IMR-90 (cell line): ENCODE measurements around the gene GLCE. TPM values are rescaled to one million over a fixed set of nuclear protein-coding genes. Genes with fewer than 3 reads are reported as not detected.

ENCODE experiments used
- ATAC-seq: fragments of 200-7000 bp; cut with Tn5 transposase; 2 replicates; pipeline ENCODE4 v1.9.1; 2020; ENCODE audit warnings: low read depth, mild to moderate bottlenecking, moderate library complexity
- BruUV-seq: library from RNA; stranded (reverse); fragments of 400-500 nt; replicated peaks from 2 replicates; lab custom pipeline; 2021; lab: Mats Ljungman, UMichigan
- CTCF ChIA-PET: fragments of 300-600 bp; formaldehyde crosslinking; extraction: SDS; loops from one replicate; lab custom pipeline; 2021; ENCODE audit warnings: antibody characterized with exemption; lab: Yijun Ruan, JAX
- POLR2A ChIA-PET: fragments of 300-600 bp; sonication (Branson Sonifier 250); formaldehyde crosslinking; loops from one replicate; lab custom pipeline; 2022; ENCODE audit warnings: antibody characterized with exemption; ENCODE audit not compliant: unreplicated experiment; lab: Charles Lee
- DNase-seq: peaks from one replicate; pipeline ENCODE4 v3.0.0; 2013
- H2AFZ ChIP-seq: replicated peaks from 2 replicates; pipeline ENCODE3; 2013; ENCODE audit warnings: low read length, mild to moderate bottlenecking; ENCODE audit not compliant: poor library complexity
- H2AK5ac ChIP-seq: 2 replicates; pipeline ENCODE4 v1.6.1; 2013; ENCODE audit warnings: low read depth, low read length, inconsistent platforms
- H2AK9ac ChIP-seq: replicated peaks from 2 replicates; pipeline ENCODE3; 2013; ENCODE audit warnings: mild to moderate bottlenecking, low read depth, low read length, moderate library complexity; ENCODE audit not compliant: poor library complexity
- H2BK120ac ChIP-seq: 2 replicates; pipeline ENCODE4 v1.6.1; 2013; ENCODE audit warnings: low read depth, low read length, inconsistent platforms
- H2BK15ac ChIP-seq: 3 replicates; pipeline ENCODE4 v1.6.1; 2013; ENCODE audit warnings: low read depth, low read length, inconsistent platforms
- H2BK20ac ChIP-seq: 2 replicates; pipeline ENCODE4 v1.6.1; 2013; ENCODE audit warnings: low read depth, mild to moderate bottlenecking, inconsistent platforms, low read length, moderate library complexity
- H2BK5ac ChIP-seq: 2 replicates; pipeline ENCODE4 v1.6.1; 2013; ENCODE audit warnings: mild to moderate bottlenecking, low read depth, low read length, inconsistent platforms; ENCODE audit not compliant: poor library complexity, severe bottlenecking
- H3K14ac ChIP-seq: replicated peaks from 2 replicates; pipeline ENCODE4 v1.6.1; 2013; ENCODE audit warnings: low read depth, low read length, inconsistent platforms
- H3K18ac ChIP-seq: 2 replicates; pipeline ENCODE4 v1.6.1; 2013; ENCODE audit warnings: low read depth, low read length, control low read depth
- H3K23ac ChIP-seq: 2 replicates; pipeline ENCODE4 v1.6.1; 2013; ENCODE audit warnings: low read depth, low read length, inconsistent platforms
- H3K27ac ChIP-seq: 2 replicates; pipeline ENCODE4 v1.5.1; 2013; ENCODE audit warnings: mild to moderate bottlenecking, control low read depth, low read length; ENCODE audit not compliant: insufficient read depth
- H3K27me3 ChIP-seq: 2 replicates; pipeline ENCODE4 v1.6.1; 2013; ENCODE audit warnings: low read length; ENCODE audit not compliant: control insufficient read depth, insufficient read depth
- H3K36me3 ChIP-seq: 2 replicates; pipeline ENCODE4 v1.6.1; 2013; ENCODE audit warnings: low read length, mixed read lengths; ENCODE audit not compliant: control insufficient read depth, insufficient read depth
- H3K4ac ChIP-seq: 2 replicates; pipeline ENCODE4 v1.6.1; 2013; ENCODE audit warnings: low read depth, low read length, inconsistent platforms
- H3K4me1 ChIP-seq: 2 replicates; pipeline ENCODE4 v1.6.1; 2013; ENCODE audit warnings: low read length, mixed read lengths; ENCODE audit not compliant: control insufficient read depth, insufficient read depth
- H3K4me2 ChIP-seq: 2 replicates; pipeline ENCODE4 v1.6.1; 2013; ENCODE audit warnings: low read depth, mild to moderate bottlenecking, control low read depth, low read length, moderate library complexity
- H3K4me3 ChIP-seq: 2 replicates; pipeline ENCODE4 v1.5.1; 2013; ENCODE audit warnings: low read depth, mild to moderate bottlenecking, control low read depth, low read length, moderate library complexity; ENCODE audit not compliant: insufficient read depth
- H3K56ac ChIP-seq: 2 replicates; pipeline ENCODE4 v1.6.1; 2013; ENCODE audit warnings: low read length, inconsistent platforms; ENCODE audit not compliant: insufficient read depth; ENCODE audit errors: extremely low read depth
- H3K79me1 ChIP-seq, 2 experiments: 2 replicates each; pipeline ENCODE4 v1.6.1; 2013; ENCODE audit warnings: low read length in 2 of 2, inconsistent platforms in 1 of 2, low read depth in 1 of 2
- H3K9ac ChIP-seq: 2 replicates; pipeline ENCODE4 v1.6.1; 2013; ENCODE audit warnings: low read depth, low read length, control low read depth
- H3K9me1 ChIP-seq: 2 replicates; pipeline ENCODE4 v1.6.1; 2013; ENCODE audit warnings: low read length, inconsistent platforms; ENCODE audit not compliant: insufficient read depth
- H3K9me3 ChIP-seq: 2 replicates; pipeline ENCODE4 v1.6.1; 2013; ENCODE audit warnings: low read length; ENCODE audit not compliant: control insufficient read depth, insufficient read depth
- H4K20me1 ChIP-seq: 2 replicates; pipeline ENCODE4 v1.6.1; 2013; ENCODE audit warnings: low read length, inconsistent platforms; ENCODE audit not compliant: insufficient read depth
- H4K5ac ChIP-seq: 2 replicates; pipeline ENCODE4 v1.6.1; 2013; ENCODE audit warnings: mild to moderate bottlenecking, low read depth, low read length, control low read depth
- H4K8ac ChIP-seq, 2 experiments: 2 replicates each; pipeline ENCODE4 v1.6.1; 2013; ENCODE audit warnings: low read depth in 2 of 2, low read length in 2 of 2, control low read depth in 1 of 2, inconsistent platforms in 1 of 2
- H4K91ac ChIP-seq: 2 replicates; pipeline ENCODE4 v1.6.1; 2013; ENCODE audit warnings: low read depth, low read length, inconsistent platforms; ENCODE audit not compliant: insufficient read depth
- BHLHE40 ChIP-seq: fragments of 150-350 bp; IDR thresholded peaks from 2 replicates; pipeline ENCODE4 v1.6.1; 2016; ENCODE audit warnings: mild to moderate bottlenecking, low read depth, low read length
- CEBPB ChIP-seq: IDR thresholded peaks from 2 replicates; pipeline ENCODE4 v1.6.1; 2012; ENCODE audit warnings: low read depth, low read length, improper control_type of control experiment
- ELK1 ChIP-seq: fragments of 150-350 bp; IDR thresholded peaks from 2 replicates; pipeline ENCODE4 v1.6.1; 2016; ENCODE audit warnings: low read depth, mild to moderate bottlenecking, low read length, moderate library complexity, borderline replicate concordance
- FOS ChIP-seq: fragments of 150-350 bp; IDR thresholded peaks from 2 replicates; pipeline ENCODE4 v1.6.1; 2016; ENCODE audit warnings: low read depth, low read length
- MAFK ChIP-seq: IDR thresholded peaks from 2 replicates; pipeline ENCODE4 v1.6.1; 2012; ENCODE audit warnings: low read depth, low read length, improper control_type of control experiment
- MAZ ChIP-seq: IDR thresholded peaks from 2 replicates; pipeline ENCODE4 v1.6.1; 2012; ENCODE audit warnings: low read depth, mild to moderate bottlenecking, low read length, improper control_type of control experiment, moderate library complexity, borderline replicate concordance
- MXI1 ChIP-seq: IDR thresholded peaks from 2 replicates; pipeline ENCODE4 v1.6.1; 2012; ENCODE audit warnings: low read depth, mild to moderate bottlenecking, low read length, moderate library complexity, borderline replicate concordance
- NFE2L2 ChIP-seq: fragments of 150-350 bp; IDR thresholded peaks from 2 replicates; pipeline ENCODE4 v1.6.1; 2016; ENCODE audit warnings: low read depth, mild to moderate bottlenecking, low read length
- POLR2A ChIP-seq: IDR thresholded peaks from 2 replicates; pipeline ENCODE4 v1.6.1; 2012; ENCODE audit warnings: mild to moderate bottlenecking, low read depth, low read length
- RAD21 ChIP-seq: IDR thresholded peaks from 2 replicates; pipeline ENCODE4 v1.6.1; 2012; ENCODE audit warnings: low read length, improper control_type of control experiment
- RCOR1 ChIP-seq: IDR thresholded peaks from 2 replicates; pipeline ENCODE4 v1.6.1; 2012; ENCODE audit warnings: mild to moderate bottlenecking, low read length, improper control_type of control experiment; ENCODE audit not compliant: insufficient replicate concordance
- RFX5 ChIP-seq: IDR thresholded peaks from 2 replicates; pipeline ENCODE4 v1.8.0; 2012; ENCODE audit warnings: low read depth, mild to moderate bottlenecking, low read length, moderate library complexity
- SMC3 ChIP-seq: fragments of 150-350 bp; IDR thresholded peaks from 2 replicates; pipeline ENCODE4 v1.6.1; 2016; ENCODE audit warnings: low read depth, mild to moderate bottlenecking, antibody characterized with exemption, low read length, moderate library complexity
- WGBS, 2 experiments: methylation state at CpG; one replicate each; pipeline versions ENCODE4 v1.1.5 to v1.1.7; 2013; ENCODE audit warnings: missing lambda C conversion rate in 2 of 2; ENCODE audit not compliant: insufficient read length in 1 of 2; ENCODE audit errors: extremely low coverage in 2 of 2; 5-methylcytosine and 5-hydroxymethylcytosine counted together
- dilution Hi-C: fragments of 300-500 bp; cut with HindIII; formaldehyde crosslinking; loops from one replicate; pipeline ENCODE4 v1.14.3; 2018; ENCODE audit warnings: low sequenced_read_pairs; ENCODE audit not compliant: unreplicated experiment
- in situ Hi-C: fragments of 300-500 bp; cut with MboI; formaldehyde crosslinking; loops from 3 replicates; pipeline ENCODE4 v1.14.3; 2019; ENCODE audit warnings: low sequenced_read_pairs, inconsistent platforms, mixed read lengths
- intact Hi-C: fragments of 100-400 bp; cut with micrococcal nuclease; formaldehyde crosslinking; loops from 2 replicates; pipeline ENCODE4 v1.10.0; 2022
- polyA plus RNA-seq, 3 experiments: library from polyadenylated mRNA; depleted of rRNA; stranded (reverse); fragments of >200 nt; gene quantifications; 2 replicates each; pipeline ENCODE4 v1.2.3, GENCODE V29; 2012; ENCODE audit warnings: low replicate concordance in 1 of 3
- total RNA-seq: library from RNA; depleted of rRNA; stranded (reverse); fragments of >200 nt; gene quantifications from 2 replicates; pipeline ENCODE4 v1.2.3, GENCODE V29; 2012
- TF ChIP-seq, protein P1 (sequence below): conservative IDR thresholded peaks from 2 replicates; pipeline ENCODE4 v1.5.1; 2012; ENCODE audit warnings: mild to moderate bottlenecking, low read depth, low read length, improper control_type of control experiment
- TF ChIP-seq, protein P2 (sequence below): fragments of 150-350 bp; IDR thresholded peaks from 2 replicates; pipeline ENCODE4 v1.6.1; 2017; ENCODE audit warnings: mild to moderate bottlenecking, antibody characterized with exemption, low read length, low read depth

GLCE gene
- total and polyA plus RNA-seq, 2 of the 4 experiments (the other 2 are of a cell fraction), result 15.3 to 29.6 TPM

- dilution Hi-C loops (no loop called here), in situ Hi-C loops (no loop called here), intact Hi-C loops (no loop called here)
- H3K9me3 ChIP-seq, result peaks cover 3% of the 10 kb centered on the region
- H3K9me1 ChIP-seq, result peaks cover 16% of the 10 kb centered on the region
- H2BK15ac ChIP-seq, result no peak overlapping the region
- no peak for ATAC-seq
- H3K4me1 ChIP-seq, result peaks cover 16% of the 10 kb centered on the region
- H3K27me3 ChIP-seq, result peaks cover 17% of the 10 kb centered on the region
- whole genome bisulfite sequencing, 2 experiments, result 100% methylated on average over 2 of the region's 9 CpGs; no CpG with 5 or more reads in 1 of the 2 experiments
- ChIA-PET POLR2A (no interaction called here), CTCF (no interaction called here)
- H3K79me1 ChIP-seq, result no peaks in the 10 kb centered on the region
- no peak for DNase-seq
- H2BK20ac ChIP-seq, result no peak overlapping the region
- H3K4me3 ChIP-seq, result no peak overlapping the region
- BruUV-seq, result no TSS peak
- no peak for TF ChIP-seq RCOR1
- no peak for TF ChIP-seq CEBPB
- no peak for TF ChIP-seq FOS
- TF ChIP-seq MAFK, result no peak
- TF ChIP-seq, protein P1, sequence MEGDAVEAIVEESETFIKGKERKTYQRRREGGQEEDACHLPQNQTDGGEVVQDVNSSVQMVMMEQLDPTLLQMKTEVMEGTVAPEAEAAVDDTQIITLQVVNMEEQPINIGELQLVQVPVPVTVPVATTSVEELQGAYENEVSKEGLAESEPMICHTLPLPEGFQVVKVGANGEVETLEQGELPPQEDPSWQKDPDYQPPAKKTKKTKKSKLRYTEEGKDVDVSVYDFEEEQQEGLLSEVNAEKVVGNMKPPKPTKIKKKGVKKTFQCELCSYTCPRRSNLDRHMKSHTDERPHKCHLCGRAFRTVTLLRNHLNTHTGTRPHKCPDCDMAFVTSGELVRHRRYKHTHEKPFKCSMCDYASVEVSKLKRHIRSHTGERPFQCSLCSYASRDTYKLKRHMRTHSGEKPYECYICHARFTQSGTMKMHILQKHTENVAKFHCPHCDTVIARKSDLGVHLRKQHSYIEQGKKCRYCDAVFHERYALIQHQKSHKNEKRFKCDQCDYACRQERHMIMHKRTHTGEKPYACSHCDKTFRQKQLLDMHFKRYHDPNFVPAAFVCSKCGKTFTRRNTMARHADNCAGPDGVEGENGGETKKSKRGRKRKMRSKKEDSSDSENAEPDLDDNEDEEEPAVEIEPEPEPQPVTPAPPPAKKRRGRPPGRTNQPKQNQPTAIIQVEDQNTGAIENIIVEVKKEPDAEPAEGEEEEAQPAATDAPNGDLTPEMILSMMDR, result no peak
- TF ChIP-seq MXI1, result no peak
- no peak for TF ChIP-seq SMC3
- no peak for TF ChIP-seq RFX5
- TF ChIP-seq, protein P2, sequence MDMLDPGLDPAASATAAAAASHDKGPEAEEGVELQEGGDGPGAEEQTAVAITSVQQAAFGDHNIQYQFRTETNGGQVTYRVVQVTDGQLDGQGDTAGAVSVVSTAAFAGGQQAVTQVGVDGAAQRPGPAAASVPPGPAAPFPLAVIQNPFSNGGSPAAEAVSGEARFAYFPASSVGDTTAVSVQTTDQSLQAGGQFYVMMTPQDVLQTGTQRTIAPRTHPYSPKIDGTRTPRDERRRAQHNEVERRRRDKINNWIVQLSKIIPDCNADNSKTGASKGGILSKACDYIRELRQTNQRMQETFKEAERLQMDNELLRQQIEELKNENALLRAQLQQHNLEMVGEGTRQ, result no peak
- TF ChIP-seq BHLHE40, result no peak
- TF ChIP-seq MAZ, result no peak
- no peak for TF ChIP-seq RAD21
- no peak for TF ChIP-seq POLR2A
- no peak for TF ChIP-seq NFE2L2
- no peak for TF ChIP-seq ELK1
- no peaks in the 10 kb centered on the region; the same call in 1 of the 2 replicates for H4K20me1 ChIP-seq
- H4K91ac ChIP-seq, result no peak overlapping the region
- peak overlapping the region; percentile 57; the same call in 1 of the 2 replicates for H3K23ac ChIP-seq
- H3K27ac ChIP-seq, result no peak overlapping the region
- H3K4ac ChIP-seq, result no peak overlapping the region
- no peak overlapping the region for H3K18ac ChIP-seq
- H2BK5ac ChIP-seq, result no peak overlapping the region
- H2AK5ac ChIP-seq, result no peak overlapping the region
- H4K8ac ChIP-seq, result no peak overlapping the region
- no peak overlapping the region for H3K14ac ChIP-seq
- no peak overlapping the region for H3K56ac ChIP-seq
- no peak overlapping the region for H3K9ac ChIP-seq
- H2BK120ac ChIP-seq, result no peak overlapping the region
- H2AK9ac ChIP-seq, result no peak overlapping the region
- H3K4me2 ChIP-seq, result no peak overlapping the region
- H3K36me3 ChIP-seq, result no peaks in the 10 kb centered on the region
- H4K5ac ChIP-seq, result no peak overlapping the region
- peak overlapping the region; percentile 1 for H2AFZ ChIP-seq
Observed at GRCh38 chr15:69299943-69300588, 139.6 kb downstream of the GLCE start.
